Measurements from ENCODE around the gene TBC1D1. TPM values are rescaled to one million over a fixed set of nuclear protein-coding genes. Genes with fewer than 3 reads are reported as not detected.

The TBC1D1 gene
- total RNA-seq, 1 donor from 2014 or later, result 78.9 TPM

- no peaks in the 10 kb centered on the region for H3K27me3 Mint-ChIP-seq (ENCODE audit: low read depth)
- no peaks in the 10 kb centered on the region for H3K9me3 Mint-ChIP-seq
- no peak overlapping the region for H3K27ac Mint-ChIP-seq
- no peak for TF ChIP-seq CTCF (IDR thresholded peaks at IDR 0.05; ENCODE audit: unreplicated experiment)
- DNase-seq (ENCODE audit: low spot score in 2 of 2, unreplicated experiment in 2 of 2), result no peak
- no peak overlapping the region for H3K4me3 Mint-ChIP-seq
- H3K36me3 Mint-ChIP-seq, result peaks cover 21% of the 10 kb centered on the region
- peaks cover 8% of the 10 kb centered on the region for H3K4me1 Mint-ChIP-seq
Observed at GRCh38 chr4:38044060-38044459, 153.2 kb downstream of the TBC1D1 start.

GRCh38 chr4:38045289-38045988, 154.6 kb downstream of the TBC1D1 start:
- Mint-ChIP-seq H3K27ac (no peak overlapping the region), H3K4me3 (no peak overlapping the region)

GRCh38 chr4:38046727-38047489, 156.0 kb downstream of the TBC1D1 start:
- peaks cover 17% of the 10 kb centered on the region for H3K36me3 Mint-ChIP-seq
- peaks cover 23% of the 10 kb centered on the region for H3K4me1 Mint-ChIP-seq
- no peak for DNase-seq (ENCODE audit: low spot score in 2 of 2, unreplicated experiment in 2 of 2)
- H3K27me3 Mint-ChIP-seq (ENCODE audit: low read depth), result no peaks in the 10 kb centered on the region
- H3K27ac Mint-ChIP-seq, result peak overlapping the region; percentile 67
- no peak for TF ChIP-seq CTCF (IDR thresholded peaks at IDR 0.05; ENCODE audit: unreplicated experiment)
- no peak overlapping the region for H3K4me3 Mint-ChIP-seq
- no peaks in the 10 kb centered on the region for H3K9me3 Mint-ChIP-seq

More at GRCh38 chr4:38045289-38045988, 154.6 kb downstream of the TBC1D1 start:
- Mint-ChIP-seq H3K27me3 (ENCODE audit: low read depth) (no peaks in the 10 kb centered on the region), H3K4me1 (peaks cover 8% of the 10 kb centered on the region), H3K9me3 (no peaks in the 10 kb centered on the region), H3K36me3 (peaks cover 22% of the 10 kb centered on the region)
- no peak for TF ChIP-seq CTCF (IDR thresholded peaks at IDR 0.05; ENCODE audit: unreplicated experiment)
- no peak for DNase-seq (ENCODE audit: low spot score in 2 of 2, unreplicated experiment in 2 of 2)

- DNase-seq (ENCODE audit: low spot score in 2 of 2, unreplicated experiment in 2 of 2), result no peak
- no peaks in the 10 kb centered on the region for H3K27me3 Mint-ChIP-seq (ENCODE audit: low read depth)
- no peak overlapping the region for H3K27ac Mint-ChIP-seq
- no peak for TF ChIP-seq CTCF (IDR thresholded peaks at IDR 0.05; ENCODE audit: unreplicated experiment)
- peaks cover 32% of the 10 kb centered on the region for H3K4me1 Mint-ChIP-seq
- no peaks in the 10 kb centered on the region for H3K9me3 Mint-ChIP-seq
- H3K36me3 Mint-ChIP-seq, result peaks cover 16% of the 10 kb centered on the region
- no peak overlapping the region for H3K4me3 Mint-ChIP-seq
Observed at GRCh38 chr4:38049545-38050170, 158.8 kb downstream of the TBC1D1 start.

- Mint-ChIP-seq H3K27ac (peak overlapping the region; percentile 71), H3K36me3 (peaks cover 17% of the 10 kb centered on the region), H3K4me1 (peaks cover 32% of the 10 kb centered on the region), H3K9me3 (no peaks in the 10 kb centered on the region), H3K4me3 (no peak overlapping the region), H3K27me3 (ENCODE audit: low read depth) (no peaks in the 10 kb centered on the region)
- TF ChIP-seq CTCF (IDR thresholded peaks at IDR 0.05; ENCODE audit: unreplicated experiment), result no peak
- no peak for DNase-seq (ENCODE audit: low spot score in 2 of 2, unreplicated experiment in 2 of 2)
Observed at GRCh38 chr4:38050560-38051350, 159.9 kb downstream of the TBC1D1 start.

Data from mesothelial cell of epicardium (in vitro differentiated cells).